Measurements from ENCODE around the gene TMA16. TPM values are rescaled to one million over a fixed set of nuclear protein-coding genes. Genes with fewer than 3 reads are reported as not detected.
A peak's percentile ranks its signal among the peaks of the same experiment; 100 is the strongest.

The TMA16 gene
- total and polyA plus RNA-seq, 11 donors = 6.1 to 16.9 (median 11.5) TPM

DNA sequence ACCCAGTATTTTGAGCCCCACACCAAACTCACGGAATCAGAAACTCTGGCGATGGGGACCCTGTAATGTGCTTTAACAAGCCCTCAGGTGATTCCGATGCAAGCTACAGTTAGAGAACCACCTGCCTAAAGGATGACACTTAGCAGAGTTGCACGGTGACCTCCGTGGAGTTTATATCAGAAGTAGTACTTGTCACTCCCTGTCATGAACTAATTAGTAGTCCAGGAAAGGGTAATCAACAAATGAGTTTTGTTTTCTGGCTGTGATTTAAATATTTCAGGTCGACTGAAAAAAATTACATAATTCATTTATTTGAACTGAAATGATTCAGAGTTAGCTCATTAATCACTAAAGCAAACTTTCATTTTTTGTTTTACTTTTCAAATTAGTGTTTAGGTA is 56.4 kb downstream of the TMA16 start:
- Histone ChIP-seq H3K9me3 (no peaks in the 10 kb centered on the region), H3K36me3 (peaks cover 0 to 6% (median 0%) of the 10 kb centered on the region in 9 donors), H3K27ac (no peak overlapping the region), H3K4me3 (peak overlapping the region in 1 of 12 donors; percentile 24), H3K27me3 (no peaks in the 10 kb centered on the region), H3K4me1 (peaks cover 0 to 17% (median 5%) of the 10 kb centered on the region in 12 donors)
- DNase-seq (no peak), ATAC-seq (no peak)
- no peak for TF ChIP-seq POLR2A (IDR thresholded peaks at IDR 0.05)
- TF ChIP-seq, protein P1, sequence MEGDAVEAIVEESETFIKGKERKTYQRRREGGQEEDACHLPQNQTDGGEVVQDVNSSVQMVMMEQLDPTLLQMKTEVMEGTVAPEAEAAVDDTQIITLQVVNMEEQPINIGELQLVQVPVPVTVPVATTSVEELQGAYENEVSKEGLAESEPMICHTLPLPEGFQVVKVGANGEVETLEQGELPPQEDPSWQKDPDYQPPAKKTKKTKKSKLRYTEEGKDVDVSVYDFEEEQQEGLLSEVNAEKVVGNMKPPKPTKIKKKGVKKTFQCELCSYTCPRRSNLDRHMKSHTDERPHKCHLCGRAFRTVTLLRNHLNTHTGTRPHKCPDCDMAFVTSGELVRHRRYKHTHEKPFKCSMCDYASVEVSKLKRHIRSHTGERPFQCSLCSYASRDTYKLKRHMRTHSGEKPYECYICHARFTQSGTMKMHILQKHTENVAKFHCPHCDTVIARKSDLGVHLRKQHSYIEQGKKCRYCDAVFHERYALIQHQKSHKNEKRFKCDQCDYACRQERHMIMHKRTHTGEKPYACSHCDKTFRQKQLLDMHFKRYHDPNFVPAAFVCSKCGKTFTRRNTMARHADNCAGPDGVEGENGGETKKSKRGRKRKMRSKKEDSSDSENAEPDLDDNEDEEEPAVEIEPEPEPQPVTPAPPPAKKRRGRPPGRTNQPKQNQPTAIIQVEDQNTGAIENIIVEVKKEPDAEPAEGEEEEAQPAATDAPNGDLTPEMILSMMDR (IDR thresholded peaks at IDR 0.05) = no peak
- intact Hi-C loops (cut with DNase I) = loop anchor here in 8 of 10 donors (1.0 to 10.0 kb wide), 9 partner anchors 130 to 1546 kb away; no protein-coding TSS in a partner anchor
- 60 to 69% (median 66%) methylated on average over 6 of the region's 6 CpGs for WGBS, 4 donors

DNA sequence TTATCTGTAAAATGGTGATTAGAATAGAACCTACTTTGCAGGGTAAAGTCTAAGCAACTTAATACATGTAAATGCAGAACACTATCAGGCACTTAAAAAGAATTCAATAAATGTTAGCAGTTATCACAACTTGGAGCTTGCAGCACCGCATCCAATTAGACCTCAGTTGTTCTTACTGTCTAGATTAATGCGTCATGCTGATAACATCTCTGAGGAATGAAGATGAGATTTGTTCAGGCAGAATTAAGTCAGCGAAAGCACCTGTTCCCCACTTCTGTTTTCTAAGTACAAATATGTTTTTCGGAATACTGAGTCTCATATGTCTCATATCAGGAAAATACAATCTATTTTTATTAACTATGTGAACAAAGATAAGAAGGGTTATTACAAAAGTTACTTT is 58.7 kb downstream of the TMA16 start:
- no peak overlapping the region for H3K4me3 ChIP-seq
- H3K4me1 ChIP-seq = peaks cover 0 to 32% (median 5%) of the 10 kb centered on the region in 12 donors
- no peaks in the 10 kb centered on the region for H3K27me3 ChIP-seq
- H3K36me3 ChIP-seq = no peaks in the 10 kb centered on the region
- intact Hi-C loops (cut with DNase I) = loop anchor here in 6 of 10 donors (5.0 to 10.0 kb wide), 7 partner anchors 129 to 1544 kb away; no protein-coding TSS in a partner anchor
- WGBS, 4 donors = 76 to 85% (median 79%) methylated on average over 4 of the region's 4 CpGs
- no peak for ATAC-seq
- no peak for DNase-seq
- H3K9me3 ChIP-seq = no peaks in the 10 kb centered on the region
- TF ChIP-seq POLR2A (IDR thresholded peaks at IDR 0.05) = no peak
- TF ChIP-seq, protein P1 (IDR thresholded peaks at IDR 0.05) = no peak
- H3K27ac ChIP-seq = no peak overlapping the region

DNA sequence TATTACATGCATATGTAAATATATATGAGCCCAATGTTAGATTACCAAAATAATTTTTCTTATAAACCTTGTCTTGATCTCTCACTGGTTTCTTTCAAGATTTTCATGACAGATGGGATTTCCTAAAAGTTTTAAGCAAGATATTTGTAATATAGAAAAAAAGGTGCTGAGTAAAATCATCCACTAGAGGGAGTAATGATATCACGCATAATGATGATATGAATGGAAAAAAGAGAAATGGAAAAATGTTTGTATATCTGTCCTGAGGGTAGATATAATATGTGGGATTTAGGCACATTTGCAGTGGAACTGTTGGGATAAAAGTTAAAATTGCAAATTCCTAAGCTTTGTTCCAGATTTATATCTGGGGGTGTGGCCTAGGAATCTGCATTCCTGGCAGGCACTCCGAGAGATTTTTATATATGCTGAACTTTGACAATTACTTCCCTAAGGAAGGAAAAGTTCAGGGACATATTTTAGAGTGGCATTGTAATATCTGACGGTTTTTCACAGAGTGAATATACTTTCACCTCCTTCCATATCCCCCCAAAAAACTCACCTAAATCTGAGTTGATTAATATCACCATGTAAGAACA is 60.5 kb downstream of the TMA16 start:
- DNase-seq = no peak
- peaks cover 0 to 46% (median 6%) of the 10 kb centered on the region in 12 donors for H3K4me1 ChIP-seq
- WGBS, 4 donors = 25 to 32% (median 29%) methylated on average over 3 of the region's 3 CpGs

DNA sequence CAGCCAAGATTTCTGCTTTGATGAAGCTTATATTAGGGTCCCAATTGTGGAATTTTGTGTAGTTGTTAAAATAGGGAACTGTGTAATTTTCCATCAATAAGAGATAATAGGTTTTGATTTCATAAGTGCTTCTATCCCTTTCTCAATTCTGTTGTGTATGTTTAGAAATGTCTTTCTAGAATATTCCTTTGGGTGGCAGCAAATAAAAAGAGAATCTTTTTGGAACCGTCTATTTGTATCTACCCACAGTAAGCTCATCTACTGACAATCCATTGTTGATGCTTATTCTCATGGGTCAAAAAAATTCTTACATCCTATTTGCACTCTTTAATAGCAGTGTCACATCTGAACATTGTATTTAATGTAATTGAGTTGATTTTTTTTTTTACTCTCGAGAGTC is 61.7 kb downstream of the TMA16 start:
- Histone ChIP-seq H3K4me3 (no peak overlapping the region), H3K27ac (no peak overlapping the region), H3K27me3 (no peaks in the 10 kb centered on the region), H3K36me3 (no peaks in the 10 kb centered on the region), H3K9me3 (peaks cover 0 to 13% (median 0%) of the 10 kb centered on the region in 12 donors), H3K4me1 (peaks cover 0 to 39% (median 0%) of the 10 kb centered on the region in 12 donors)
- no peak for ATAC-seq
- 38 to 45% (median 44%) methylated on average over 2 of the region's 2 CpGs for WGBS, 4 donors
- no peak for DNase-seq
- intact Hi-C loops (cut with DNase I) = loop anchor here in 8 of 10 donors (2.0 to 10.0 kb wide), 5 partner anchors 125 to 1179 kb away; no protein-coding TSS in a partner anchor
- TF ChIP-seq POLR2A (IDR thresholded peaks at IDR 0.05) = no peak
- TF ChIP-seq, protein P1 (IDR thresholded peaks at IDR 0.05) = peak in 2 of 12 donors; percentile 18 to 23

More for the DNA sequence above, 60.5 kb downstream of the TMA16 start:
- Histone ChIP-seq H3K36me3 (no peaks in the 10 kb centered on the region), H3K27me3 (no peaks in the 10 kb centered on the region), H3K4me3 (no peak overlapping the region), H3K27ac (no peak overlapping the region), H3K9me3 (peaks cover 0 to under 1% (median 0%) of the 10 kb centered on the region in 12 donors)
- ATAC-seq = no peak
- intact Hi-C loops (cut with DNase I) = loop anchor here in 9 of 10 donors (5.0 to 10.0 kb wide), 7 partner anchors 127 to 1542 kb away; no protein-coding TSS in a partner anchor
- TF ChIP-seq POLR2A (IDR thresholded peaks at IDR 0.05) = no peak
- TF ChIP-seq, protein P1 (IDR thresholded peaks at IDR 0.05) = peak; percentile 47 to 75 (median 64)

All from heart left ventricle (tissue), 16 donors.